ENCODE results near the gene MRPS24. TPM values are rescaled to one million over a fixed set of nuclear protein-coding genes. Genes with fewer than 3 reads are reported as not detected.
"Not testable (repeated sequence)": the region's sequence is repeated elsewhere in the genome, so short reads cannot be mapped to it uniquely, and the experiment has no call there.

MRPS24 gene
- total RNA-seq, 1 donor from 2014 or later, result 101 TPM

DNA sequence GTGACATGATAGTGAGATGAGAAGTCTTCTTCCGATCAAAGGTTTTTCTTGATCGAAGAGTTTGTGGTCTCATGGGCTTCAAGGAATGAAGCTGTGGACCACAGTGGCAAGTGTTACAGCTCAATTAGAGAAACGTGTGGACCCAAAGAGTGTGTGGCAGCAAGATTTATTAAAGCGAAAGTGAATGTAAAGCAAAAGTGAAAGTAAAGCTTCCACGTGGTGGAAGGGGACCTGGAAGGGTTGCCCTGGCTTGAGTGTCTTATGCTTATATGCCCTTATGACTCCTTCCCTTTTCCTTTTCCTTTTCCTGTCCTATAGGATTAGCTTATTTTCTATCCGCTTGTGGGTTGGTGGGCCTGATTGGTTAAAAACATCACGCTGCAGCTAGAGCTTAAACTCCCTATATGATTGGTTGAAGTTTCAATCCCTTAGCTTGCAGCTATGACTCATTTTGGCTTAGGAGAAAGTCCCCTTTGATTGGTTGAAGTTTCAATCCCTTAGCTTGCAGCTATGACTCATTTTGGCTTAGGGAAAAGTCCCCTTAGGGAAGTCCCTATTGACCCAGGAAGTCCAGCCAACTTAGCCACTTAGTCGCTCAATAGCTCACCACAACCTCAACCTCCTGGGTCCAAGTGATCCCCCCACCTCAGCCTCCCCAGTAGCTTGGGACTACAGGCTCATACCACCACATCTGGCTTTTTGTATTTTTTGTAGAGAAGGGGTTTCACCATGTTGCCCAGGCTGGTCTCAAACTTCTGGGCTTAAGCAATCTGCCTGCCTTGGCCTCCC lies 34.7 kb downstream of the MRPS24 start:
- H3K4me3 Mint-ChIP-seq, result no peak overlapping the region
- no peaks in the 10 kb centered on the region for H3K36me3 Mint-ChIP-seq
- no peaks in the 10 kb centered on the region for H3K9me3 Mint-ChIP-seq
- H3K27me3 Mint-ChIP-seq, result no peaks in the 10 kb centered on the region
- H3K4me1 Mint-ChIP-seq (ENCODE audit: unreplicated experiment), result peaks cover 4% of the 10 kb centered on the region
- H3K27ac Mint-ChIP-seq, result no peak overlapping the region
- no peak for DNase-seq (ENCODE audit: extremely low spot score, unreplicated experiment)
- TF ChIP-seq CTCF (conservative IDR thresholded peaks at IDR 0.05), result no peak

- not testable (repeated sequence) for H3K4me1 Mint-ChIP-seq (ENCODE audit: unreplicated experiment); DNase-seq (ENCODE audit: extremely low spot score, unreplicated experiment); H3K36me3 Mint-ChIP-seq; H3K9me3 Mint-ChIP-seq; H3K4me3 Mint-ChIP-seq; H3K27ac Mint-ChIP-seq
- peaks cover 24% of the 10 kb centered on the region for H3K27me3 Mint-ChIP-seq
Observed at GRCh38 chr7:43830917-43831316, 38.4 kb downstream of the MRPS24 start.

- no peak for DNase-seq (ENCODE audit: extremely low spot score, unreplicated experiment)
- no peak for TF ChIP-seq CTCF (conservative IDR thresholded peaks at IDR 0.05)
- H3K27me3 Mint-ChIP-seq, result peaks cover 35% of the 10 kb centered on the region
- H3K36me3 Mint-ChIP-seq, result no peaks in the 10 kb centered on the region
- no peak overlapping the region for H3K4me3 Mint-ChIP-seq
- no peak overlapping the region for H3K27ac Mint-ChIP-seq
- H3K4me1 Mint-ChIP-seq (ENCODE audit: unreplicated experiment), result peaks cover 5% of the 10 kb centered on the region
- no peaks in the 10 kb centered on the region for H3K9me3 Mint-ChIP-seq
Observed at GRCh38 chr7:43825391-43825808, 43.9 kb downstream of the MRPS24 start.

DNA sequence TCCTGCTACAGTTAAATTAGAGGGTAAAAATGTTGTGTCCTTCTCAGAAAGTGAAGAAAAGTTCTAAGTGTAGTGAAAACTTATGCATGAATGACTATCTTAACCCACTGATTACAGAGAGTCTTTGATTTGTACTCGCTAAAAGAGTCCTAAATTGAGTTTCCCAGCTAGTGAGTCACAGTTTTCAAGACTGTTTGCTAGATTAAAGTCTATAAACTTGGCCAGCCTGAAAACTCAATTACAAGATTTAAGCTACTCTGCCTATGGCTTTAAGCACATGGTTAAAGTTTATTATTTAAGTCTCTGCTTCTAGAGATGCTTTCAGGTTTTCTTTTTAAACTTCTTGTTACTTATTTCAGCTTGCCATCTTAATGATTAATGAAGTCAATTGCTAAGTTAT lies 44.4 kb downstream of the MRPS24 start:
- no peaks in the 10 kb centered on the region for H3K36me3 Mint-ChIP-seq
- DNase-seq (ENCODE audit: extremely low spot score, unreplicated experiment), result no peak
- TF ChIP-seq CTCF (conservative IDR thresholded peaks at IDR 0.05), result no peak
- peak overlapping the region; percentile 48 for H3K27ac Mint-ChIP-seq
- H3K27me3 Mint-ChIP-seq, result peaks cover 39% of the 10 kb centered on the region
- peaks cover 5% of the 10 kb centered on the region for H3K4me1 Mint-ChIP-seq (ENCODE audit: unreplicated experiment)
- H3K4me3 Mint-ChIP-seq, result no peak overlapping the region
- no peaks in the 10 kb centered on the region for H3K9me3 Mint-ChIP-seq

- DNase-seq (ENCODE audit: extremely low spot score, unreplicated experiment); H3K4me3 Mint-ChIP-seq; H3K36me3 Mint-ChIP-seq; H3K9me3 Mint-ChIP-seq; H3K4me1 Mint-ChIP-seq (ENCODE audit: unreplicated experiment): not testable (repeated sequence)
- H3K27ac Mint-ChIP-seq, result peak overlapping the region; percentile 48
- H3K27me3 Mint-ChIP-seq, result peaks cover 42% of the 10 kb centered on the region
Observed at GRCh38 chr7:43824513-43824912, 44.8 kb downstream of the MRPS24 start.

DNA sequence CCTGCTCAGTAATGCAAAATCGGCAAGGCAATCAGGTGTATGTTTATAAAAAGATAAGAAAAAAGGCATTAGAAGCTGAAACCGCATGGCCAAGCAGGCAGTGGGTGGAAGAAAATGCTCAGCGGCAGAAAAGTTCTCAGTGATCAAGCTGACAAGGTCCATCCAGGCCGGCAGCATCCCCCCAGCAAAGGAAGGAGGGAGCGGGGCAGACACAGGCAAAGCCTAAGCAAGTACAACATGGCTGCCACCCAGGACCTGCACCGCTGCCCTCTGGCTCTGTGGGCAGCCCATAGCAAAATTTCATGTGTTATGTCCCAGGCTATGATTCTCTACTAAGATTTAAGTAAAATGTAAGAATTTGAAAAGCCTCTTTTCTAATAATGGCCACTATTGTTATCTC lies 45.4 kb downstream of the MRPS24 start:
- DNase-seq (ENCODE audit: extremely low spot score, unreplicated experiment), result no peak
- no peaks in the 10 kb centered on the region for H3K36me3 Mint-ChIP-seq
- no peaks in the 10 kb centered on the region for H3K9me3 Mint-ChIP-seq
- no peak overlapping the region for H3K4me3 Mint-ChIP-seq
- H3K27ac Mint-ChIP-seq, result no peak overlapping the region
- peaks cover 40% of the 10 kb centered on the region for H3K27me3 Mint-ChIP-seq
- TF ChIP-seq CTCF (conservative IDR thresholded peaks at IDR 0.05), result no peak
- H3K4me1 Mint-ChIP-seq (ENCODE audit: unreplicated experiment), result peaks cover 5% of the 10 kb centered on the region

DNA sequence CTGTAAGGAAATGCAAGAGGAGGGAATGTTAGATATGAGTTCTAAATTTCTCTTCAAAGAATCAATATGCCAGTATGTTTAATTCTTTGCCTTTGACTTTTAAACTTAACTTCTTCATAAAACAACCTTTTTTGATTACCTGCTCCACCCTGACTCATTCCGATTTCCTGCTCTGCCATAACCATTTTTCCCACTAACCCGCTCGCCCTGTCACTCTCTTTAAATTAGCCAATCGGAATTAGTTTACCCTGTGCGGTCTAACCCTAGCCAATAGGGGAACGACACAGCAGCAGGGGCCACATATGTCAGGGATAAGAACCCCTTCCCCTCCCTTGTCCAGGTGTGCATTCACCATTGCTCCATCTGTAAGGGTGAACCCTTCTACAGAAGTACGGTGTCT lies 45.9 kb downstream of the MRPS24 start:
- not testable (repeated sequence) for H3K27ac Mint-ChIP-seq
- H3K27me3 Mint-ChIP-seq, result peaks cover 38% of the 10 kb centered on the region

More for the DNA sequence above, 45.9 kb downstream of the MRPS24 start:
- not testable (repeated sequence) for H3K4me1 Mint-ChIP-seq (ENCODE audit: unreplicated experiment); DNase-seq (ENCODE audit: extremely low spot score, unreplicated experiment); H3K4me3 Mint-ChIP-seq; H3K9me3 Mint-ChIP-seq; H3K36me3 Mint-ChIP-seq

Other genes with a start within 250 kb of the MRPS24 start
- 49.8 and 75.3 TPM in 2 replicates for gene COA1, start 140.0 kb downstream of the MRPS24 start, total RNA-seq (ENCODE audit: low replicate concordance)
- gene BLVRA, start 110.8 kb downstream of the MRPS24 start, total RNA-seq (ENCODE audit: low replicate concordance), result 8.6 and 19.3 TPM in 2 replicates
- 28.2 and 35.0 TPM in 2 replicates for gene URGCP, start 37.1 kb upstream of the MRPS24 start, total RNA-seq (ENCODE audit: low replicate concordance)
- gene UBE2D4, start 56.9 kb upstream of the MRPS24 start, total RNA-seq (ENCODE audit: low replicate concordance), result 11.4 and 16.7 TPM in 2 replicates
- gene SPDYE1, start 128.4 kb upstream of the MRPS24 start, total RNA-seq (ENCODE audit: low replicate concordance), result not detected in 2 replicates
- gene DBNL, start 175.2 kb upstream of the MRPS24 start, total RNA-seq (ENCODE audit: low replicate concordance), result 62.8 and 71.7 TPM in 2 replicates
- gene PGAM2, start 196.1 kb upstream of the MRPS24 start, total RNA-seq (ENCODE audit: low replicate concordance), result 0.57 and 0.72 TPM in 2 replicates
- 25.2 and 27.2 TPM in 2 replicates for gene POLM, start 213.0 kb upstream of the MRPS24 start, total RNA-seq (ENCODE audit: low replicate concordance)
- gene AEBP1, start 234.8 kb upstream of the MRPS24 start, total RNA-seq (ENCODE audit: low replicate concordance), result 5.0 and 64.1 TPM in 2 replicates

Measured in type B pancreatic cell (in vitro differentiated cells).